ENCODE results near the gene NPNT.

DNA sequence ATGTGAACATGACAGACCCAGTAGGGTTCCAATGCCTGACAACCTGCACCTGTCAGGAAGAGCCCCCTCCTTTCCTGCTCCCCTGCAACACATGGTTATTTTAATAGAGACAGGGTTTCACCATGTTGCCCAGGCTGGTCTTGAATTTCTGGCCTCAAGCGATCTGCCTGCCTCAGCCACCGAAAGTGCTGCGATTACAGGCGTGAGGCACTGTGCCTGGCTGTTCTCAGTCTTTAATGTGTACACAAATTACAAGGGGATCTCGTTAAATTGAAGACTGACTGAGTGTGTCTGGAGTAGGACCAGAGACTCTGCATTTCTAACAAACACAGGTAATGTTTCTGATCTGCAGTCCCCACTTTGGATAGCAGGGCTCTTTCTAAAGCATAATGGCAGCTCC is 55.4 kb downstream of the NPNT start:
- TF ChIP-seq CTCF (IDR thresholded peaks at IDR 0.05) (no peak), POLR2A (IDR thresholded peaks at IDR 0.05) (no peak)

Data from breast epithelium (tissue), 3 donors.